GM18520 (cell line): ENCODE data around the gene CCNT1.
"Not testable (repeated sequence)": the region's sequence is repeated elsewhere in the genome, so short reads cannot be mapped to it uniquely, and the experiment has no call there.

Source experiments
- ATAC-seq: cut with Tn5 transposase; IDR thresholded peaks from one replicate; pipeline ENCODE4 v1.9.1; 2021; ENCODE audit not compliant: unreplicated experiment

Gene CCNT1

GRCh38 chr12:48693572-48693971 lies 22.9 kb downstream of the CCNT1 start:
- no peak for ATAC-seq

- no peak for ATAC-seq
Measured at GRCh38 chr12:48691826-48692487, 24.6 kb downstream of the CCNT1 start.

GRCh38 chr12:48690990-48691389 lies 25.5 kb downstream of the CCNT1 start:
- ATAC-seq, result no peak

DNA sequence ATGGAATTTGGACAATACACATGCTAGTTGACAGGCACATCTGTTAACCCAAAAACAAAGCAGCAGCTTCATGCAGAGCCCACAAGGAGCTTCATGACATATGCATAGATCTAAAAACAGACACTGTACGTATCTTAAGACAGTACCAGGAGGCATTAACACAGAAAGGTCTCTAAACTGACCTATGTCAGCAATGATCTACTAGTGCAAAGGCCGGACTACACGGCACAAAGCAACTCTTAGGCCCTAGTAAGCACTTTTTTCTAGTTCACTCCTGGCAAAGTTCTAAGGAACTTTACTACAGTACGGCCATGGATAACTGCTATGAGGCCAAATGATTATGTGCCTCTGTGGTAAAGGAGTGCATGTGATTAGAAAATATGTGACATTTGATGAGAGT lies 26.1 kb downstream of the CCNT1 start:
- ATAC-seq, result no peak

- no peak for ATAC-seq
Measured at GRCh38 chr12:48688836-48689235, 27.7 kb downstream of the CCNT1 start.

DNA sequence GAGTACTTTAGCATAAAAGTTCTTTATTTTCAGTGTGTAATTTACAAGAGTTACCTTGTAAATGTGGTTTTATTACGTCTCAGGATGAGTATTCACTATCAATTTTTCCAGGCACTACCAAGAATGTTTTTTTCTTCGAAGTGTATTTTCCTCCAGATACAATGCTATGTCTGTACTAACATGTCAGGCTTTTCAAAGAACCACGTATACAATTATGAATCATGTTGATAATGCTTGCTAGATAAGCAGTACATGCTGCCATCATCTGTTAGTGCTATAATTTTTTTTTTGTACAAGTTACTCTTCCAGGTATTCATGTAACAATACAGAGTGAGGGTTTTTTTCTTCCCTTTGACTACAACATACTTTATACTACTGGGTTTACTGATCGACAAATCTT lies 28.9 kb downstream of the CCNT1 start:
- no peak for ATAC-seq

GRCh38 chr12:48686615-48687334 lies 29.7 kb downstream of the CCNT1 start:
- no peak for ATAC-seq

DNA sequence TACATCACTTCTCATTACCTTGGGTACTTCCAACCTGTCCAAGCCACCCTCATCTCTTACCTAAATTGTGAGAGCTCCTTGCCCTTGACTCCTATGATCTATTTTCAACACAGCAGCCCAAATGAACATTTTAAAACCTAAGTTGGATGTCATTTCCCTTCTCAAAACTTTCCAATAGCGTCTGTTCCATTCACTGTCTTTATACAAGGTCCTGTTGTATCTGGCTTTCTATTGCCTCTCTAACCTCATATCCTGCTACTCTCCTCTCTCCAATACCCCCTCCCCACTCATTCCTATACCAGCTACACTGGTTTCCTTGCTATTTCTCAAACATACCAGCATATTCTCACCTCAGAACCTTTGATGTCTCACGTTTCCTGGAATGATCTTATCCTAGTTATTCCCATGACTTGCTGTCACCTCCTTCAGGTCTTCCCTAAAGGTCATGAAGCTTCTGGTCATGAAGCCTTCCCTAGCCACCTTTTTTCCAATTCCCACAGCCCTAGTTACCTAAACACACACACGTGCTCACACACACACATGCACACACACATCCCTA lies 30.4 kb downstream of the CCNT1 start:
- no peak for ATAC-seq

- ATAC-seq, result no peak
Measured at GRCh38 chr12:48683534-48683933, 33.0 kb downstream of the CCNT1 start.

GRCh38 chr12:48682927-48683326 lies 33.6 kb downstream of the CCNT1 start:
- no peak for ATAC-seq

- ATAC-seq, result not testable (repeated sequence)
Measured at GRCh38 chr12:48682533-48682905, 34.0 kb downstream of the CCNT1 start.

DNA sequence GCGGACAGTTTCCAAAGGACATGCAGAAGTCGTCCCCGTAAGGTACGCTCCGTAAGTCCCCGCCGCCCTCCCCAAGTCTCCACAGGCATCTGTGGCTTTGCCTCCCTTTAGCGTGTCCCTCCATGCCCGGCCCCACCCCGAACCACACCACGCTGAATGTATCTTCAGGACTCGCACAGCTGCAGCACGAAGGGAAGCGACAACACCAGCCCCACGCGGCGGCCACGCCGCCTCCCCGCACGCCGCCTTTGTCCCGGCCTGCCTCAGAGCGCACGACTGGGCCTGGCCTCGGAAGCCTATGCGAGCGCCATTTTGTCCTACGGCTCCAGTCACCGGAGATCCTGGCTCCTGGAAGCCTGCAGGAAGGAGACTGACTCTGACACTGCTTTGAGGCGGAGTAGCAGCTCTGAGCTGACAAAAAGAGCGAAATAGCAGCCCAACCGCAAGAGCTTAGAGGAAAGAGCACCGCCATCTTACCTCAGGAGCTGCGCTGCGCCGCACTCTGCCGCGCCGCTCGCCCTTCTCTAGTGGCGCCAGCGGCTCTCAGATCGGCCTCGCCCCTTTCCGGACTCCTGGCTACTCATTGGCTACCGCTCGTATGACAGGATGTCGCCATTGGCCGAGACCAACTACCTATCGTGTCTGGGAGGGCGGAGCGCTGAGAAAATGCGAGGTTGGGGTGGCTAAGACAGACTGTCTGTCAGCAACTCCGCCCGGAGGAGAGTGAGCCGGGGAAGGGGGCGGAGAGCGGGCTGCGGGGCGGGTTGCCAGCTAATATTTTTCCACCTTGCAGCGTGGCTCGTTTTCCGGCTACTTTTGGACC lies 34.6 kb downstream of the CCNT1 start, which contains the start of gene KANSL2:
Gene KANSL2 (minus strand): TSS at position 529 of the 823 bp plus-strand sequence. CDS start 606 bp downstream, outside the sequence.
- peak; percentile 99 for ATAC-seq

GRCh38 chr12:48681399-48681709 lies 35.2 kb downstream of the CCNT1 start:
- ATAC-seq, result no peak

DNA sequence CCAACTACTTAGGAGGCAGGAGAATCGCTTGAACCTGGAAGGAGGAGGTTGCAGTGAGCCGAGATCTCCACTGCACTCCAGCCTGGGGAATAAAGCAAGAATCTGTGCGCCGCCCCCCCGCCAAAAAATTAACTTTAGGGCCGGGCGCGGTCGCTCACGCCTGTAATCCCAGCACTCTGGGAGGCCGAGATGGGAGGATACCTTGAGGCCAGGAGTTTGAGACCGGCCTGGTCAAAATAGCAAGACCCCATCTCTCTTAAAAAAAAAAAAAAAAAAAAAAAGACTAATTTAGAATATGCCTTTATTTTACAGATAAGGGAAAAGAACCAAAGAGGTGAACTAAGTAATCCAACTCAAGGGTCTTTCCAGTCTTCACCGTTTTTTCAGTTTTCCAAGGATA lies 35.6 kb downstream of the CCNT1 start:
- ATAC-seq, result no peak

- no peak for ATAC-seq
Measured at GRCh38 chr12:48678551-48679185, 37.8 kb downstream of the CCNT1 start.

GRCh38 chr12:48671231-48671856 lies 45.2 kb downstream of the CCNT1 start:
- no peak for ATAC-seq

- ATAC-seq, result no peak
Measured at GRCh38 chr12:48668996-48669395, 47.5 kb downstream of the CCNT1 start.

- no peak for ATAC-seq
Measured at GRCh38 chr12:48659863-48660262, 56.6 kb downstream of the CCNT1 start.

- ATAC-seq, result no peak
Measured at GRCh38 chr12:48651681-48652080, 64.8 kb downstream of the CCNT1 start.

GRCh38 chr12:48645354-48645753 lies 71.2 kb downstream of the CCNT1 start:
- ATAC-seq, result not testable (repeated sequence)

DNA sequence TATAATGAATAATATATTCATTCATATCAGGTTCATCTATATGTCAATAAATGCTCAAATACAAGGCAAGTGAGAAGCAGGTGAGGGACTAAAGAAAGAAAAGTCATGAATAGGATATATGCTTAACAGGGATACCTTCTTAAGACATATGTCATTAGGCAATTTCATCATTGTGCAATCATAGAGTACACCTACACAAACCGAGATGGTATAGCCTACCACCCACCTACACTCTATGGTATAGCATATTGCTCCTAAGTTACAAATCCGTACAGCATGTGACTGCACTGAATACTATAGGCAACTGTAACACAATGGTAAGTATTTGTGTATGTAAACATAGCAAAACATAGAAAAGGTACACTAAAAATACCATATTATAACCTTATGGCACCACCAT lies 73.5 kb downstream of the CCNT1 start:
- no peak for ATAC-seq
